ENCODE results near the gene ACAD8.
"Not testable (repeated sequence)": the region's sequence is repeated elsewhere in the genome, so short reads cannot be mapped to it uniquely, and the experiment has no call there.

ACAD8 gene

DNA sequence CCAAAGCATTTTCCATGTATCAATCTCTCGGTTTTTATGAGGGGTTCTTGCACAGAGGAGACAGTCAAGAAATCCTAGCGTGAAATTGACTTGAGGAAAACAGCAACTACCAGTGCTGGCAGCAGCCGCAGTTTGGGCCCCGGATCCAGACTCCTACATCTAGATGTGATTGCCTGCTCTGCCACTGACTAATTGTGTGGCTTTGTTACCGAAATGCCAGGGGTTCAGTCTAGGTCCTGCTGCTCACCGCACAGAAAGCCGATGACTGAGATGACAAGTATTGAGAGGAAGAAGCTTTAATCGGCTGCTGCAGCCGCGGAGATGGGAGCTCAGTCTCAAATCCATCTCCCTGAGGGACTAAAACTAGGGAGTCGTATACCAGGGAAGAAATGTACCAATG lies 14.6 kb downstream of the ACAD8 start:
- DNase-seq, result no peak

DNA sequence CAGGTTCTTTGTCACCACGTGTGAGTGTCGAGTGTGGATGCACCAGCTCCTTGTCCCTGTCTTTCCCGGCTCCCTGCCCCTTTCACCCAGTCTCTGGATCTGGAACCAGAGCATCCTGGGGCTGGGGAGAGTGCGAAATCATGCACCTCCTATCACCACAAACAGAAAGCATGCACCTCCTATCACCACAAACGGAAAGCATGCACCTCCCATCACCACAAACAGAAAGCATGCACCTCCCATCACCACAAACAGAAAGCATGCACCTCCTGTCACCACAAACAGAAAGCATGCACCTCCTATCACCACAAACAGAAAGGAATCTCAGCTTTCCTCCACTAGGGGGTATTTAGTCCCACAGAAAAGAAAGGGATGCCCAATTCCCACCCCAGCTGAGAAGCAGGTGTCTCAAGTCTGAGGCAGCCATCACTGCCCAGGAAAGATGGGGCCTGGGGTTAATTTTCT lies 16.9 kb downstream of the ACAD8 start:
- DNase-seq, result peak; percentile 42 to 67

DNA sequence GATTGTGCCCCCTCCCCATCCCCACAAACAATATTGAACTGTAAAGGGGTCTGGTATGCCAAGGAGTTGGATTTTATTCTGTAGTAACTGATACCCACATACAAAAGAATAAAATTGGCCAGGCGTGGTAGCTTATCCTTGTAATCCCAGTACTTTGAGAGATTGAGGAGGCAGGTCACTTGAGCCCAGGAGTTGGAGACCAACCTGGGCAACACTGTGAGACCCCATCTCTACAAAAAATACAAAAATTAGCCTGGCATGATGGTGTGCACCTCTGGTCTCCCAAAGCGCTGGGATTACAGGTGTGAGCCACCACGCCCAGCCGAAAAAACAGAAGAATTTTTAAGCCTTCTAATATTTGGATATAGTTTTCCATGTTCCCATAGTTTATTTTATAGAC lies 18.6 kb downstream of the ACAD8 start:
- no peak for DNase-seq

DNA sequence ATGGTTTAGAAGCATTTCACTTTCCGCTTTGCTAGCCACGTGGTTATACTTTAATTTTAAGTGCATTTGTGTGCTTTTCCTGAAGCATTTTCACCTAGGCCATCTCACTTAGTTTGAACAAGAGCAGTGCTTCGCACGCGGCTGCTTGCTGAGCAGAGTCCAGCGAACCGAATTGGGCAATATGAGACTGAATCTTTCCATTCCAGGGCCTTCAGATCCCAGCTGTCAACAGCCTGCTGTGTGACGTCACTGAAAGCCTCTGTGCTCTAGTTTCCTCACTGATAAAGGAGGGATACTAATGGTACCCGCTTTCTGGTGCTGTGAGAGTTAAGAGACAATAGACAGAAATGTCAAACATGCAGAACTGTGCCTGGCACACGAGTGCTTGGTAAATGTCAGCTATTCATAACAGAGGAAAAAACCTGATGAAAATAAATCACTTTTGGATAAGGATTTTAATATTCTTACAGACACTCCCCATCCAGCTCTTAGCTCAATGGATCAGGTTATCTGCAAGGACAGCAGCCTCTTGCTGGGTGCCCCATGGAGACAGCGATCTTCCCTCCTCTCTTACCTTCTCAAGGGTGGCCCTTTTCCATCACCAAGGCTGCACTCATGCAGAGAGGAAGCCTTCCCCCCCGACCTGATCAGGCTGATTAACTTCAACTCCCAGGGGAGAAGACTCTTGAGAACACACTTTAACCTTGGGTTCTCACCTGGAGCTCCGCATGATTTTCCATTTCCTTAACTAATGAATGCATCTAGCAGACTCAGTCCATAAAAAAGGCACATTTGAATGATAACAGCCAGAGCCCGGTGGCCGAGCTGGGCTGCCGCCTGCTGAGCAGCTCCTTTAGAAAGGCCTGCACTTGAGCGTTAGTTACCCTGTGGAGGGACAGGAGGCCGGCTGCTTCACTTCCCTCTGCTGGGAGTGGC lies 19.3 kb downstream of the ACAD8 start:
- DNase-seq, result peak in 1 of 2 experiments; percentile 18

DNA sequence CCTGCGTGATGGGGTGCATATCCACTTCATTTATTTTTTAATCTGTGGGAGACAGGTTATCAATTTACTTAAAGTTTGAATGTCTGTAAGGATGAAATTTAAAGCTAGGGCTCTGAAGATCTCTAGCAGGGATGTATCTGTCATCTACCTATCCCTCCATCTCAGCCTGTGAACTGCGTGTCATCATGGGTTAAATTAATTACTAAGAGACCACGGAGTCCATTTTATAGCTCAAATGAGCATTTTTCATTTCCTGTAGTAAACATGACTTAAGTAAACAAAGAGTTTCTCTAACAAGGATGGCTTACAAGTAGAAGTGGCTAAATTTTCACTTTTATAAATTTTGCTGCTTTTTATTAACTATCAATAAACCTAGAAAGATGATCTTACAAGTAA lies 19.9 kb downstream of the ACAD8 start:
- no peak for DNase-seq

DNA sequence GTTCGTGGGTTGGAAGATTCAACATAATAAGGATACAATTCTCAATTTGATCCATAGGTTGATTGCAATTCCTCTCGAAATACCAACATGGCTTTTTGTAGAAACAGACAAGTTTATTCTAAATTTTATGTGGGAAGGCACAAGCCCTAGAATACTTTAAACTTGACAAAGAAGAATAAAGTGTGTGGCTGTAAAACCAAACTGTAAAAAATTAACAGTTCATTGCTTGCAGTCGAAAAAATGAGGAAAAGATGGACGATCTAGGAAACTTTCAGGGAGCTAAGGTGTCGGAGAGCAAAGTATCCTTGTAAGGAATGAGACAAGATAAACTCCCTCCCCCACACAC lies 21.8 kb downstream of the ACAD8 start:
- no peak for DNase-seq

DNA sequence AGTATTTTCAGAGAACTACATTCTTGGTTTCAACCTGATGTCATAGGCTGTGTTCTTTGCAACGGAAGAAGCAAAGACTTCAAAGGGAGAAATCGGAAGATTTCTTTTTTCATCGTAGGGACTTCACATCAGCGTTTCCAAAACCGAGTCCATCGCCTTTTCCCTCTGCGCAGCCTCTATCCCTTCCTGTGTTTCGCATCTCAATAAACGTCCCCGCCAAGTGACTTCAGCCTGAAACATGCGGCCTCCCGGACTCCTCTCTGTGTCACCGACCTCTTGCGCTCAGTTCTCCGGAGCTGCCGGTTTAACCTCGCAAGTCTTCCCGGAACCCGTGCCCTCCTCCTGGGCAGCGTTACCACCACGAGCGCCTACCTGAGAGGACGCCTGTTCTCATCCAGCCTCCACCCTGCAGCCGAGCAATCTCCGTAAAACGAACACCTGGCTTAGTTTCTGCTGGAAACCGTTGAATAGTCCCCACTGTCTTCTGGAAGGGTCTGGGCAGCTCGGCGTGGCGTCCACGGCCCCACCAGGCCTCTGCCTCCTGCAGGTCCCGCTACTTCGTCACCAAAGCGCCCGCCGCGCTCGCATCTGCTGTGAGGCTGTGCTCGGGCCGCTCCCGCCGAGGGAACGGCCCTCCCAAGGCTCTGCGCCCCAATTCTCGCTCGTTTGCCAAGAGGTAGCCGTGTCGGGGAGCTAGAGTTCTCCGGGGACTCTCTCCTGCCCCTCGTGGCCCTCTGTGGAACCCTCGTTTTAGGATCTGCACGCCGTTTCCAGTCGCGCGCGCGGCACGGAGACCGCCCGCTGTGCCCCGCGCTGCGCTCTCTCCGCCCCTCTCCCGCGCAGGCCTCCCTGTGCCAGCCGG lies 22.4 kb downstream of the ACAD8 start, which contains the start of gene GLB1L3:
Gene GLB1L3 (plus strand): TSS at position 846 of the 862 bp plus-strand sequence. CDS start 362 bp downstream, outside the sequence.
- DNase-seq, result peak; percentile 47 to 68

DNA sequence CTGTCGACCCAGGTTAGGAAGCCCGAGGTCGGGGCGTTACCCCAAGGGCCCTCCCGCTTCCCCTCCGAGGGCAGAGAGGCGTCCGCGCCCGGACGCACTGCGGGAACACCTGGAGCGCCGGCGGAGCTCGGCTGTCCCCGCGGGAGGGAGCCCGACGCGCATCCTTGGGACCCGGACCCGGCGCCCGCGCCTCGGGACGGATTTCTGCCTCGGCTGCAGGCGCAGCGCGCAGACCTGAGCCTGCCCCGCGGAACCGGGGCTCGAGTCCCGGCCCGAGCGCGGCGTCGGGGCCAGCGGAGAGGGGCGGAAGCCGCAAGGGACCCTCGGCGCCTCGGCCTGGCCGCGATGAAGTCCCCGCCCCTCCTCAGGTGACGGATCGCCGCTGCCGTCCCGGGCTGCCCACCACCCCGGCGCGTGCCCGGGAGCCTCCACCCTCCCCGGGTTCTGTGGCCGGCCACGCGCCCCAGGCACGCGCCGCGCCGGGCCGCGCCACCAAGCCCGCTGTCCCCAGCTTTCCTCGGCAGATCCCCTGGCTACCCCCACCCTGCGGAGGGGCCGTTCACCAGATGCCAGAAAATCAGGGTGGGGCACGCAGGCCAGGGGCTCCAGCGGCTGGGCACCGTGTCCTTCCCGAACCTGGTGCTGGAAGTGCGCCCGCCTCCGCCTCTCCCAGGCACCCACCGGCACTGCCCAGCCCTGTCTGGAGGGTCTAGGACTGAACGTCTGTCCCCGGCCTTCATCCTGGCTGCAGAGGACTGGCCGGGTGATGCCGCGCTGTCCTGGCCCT lies 23.2 kb downstream of the ACAD8 start:
- DNase-seq, result peak in 1 of 2 experiments; percentile 38

DNA sequence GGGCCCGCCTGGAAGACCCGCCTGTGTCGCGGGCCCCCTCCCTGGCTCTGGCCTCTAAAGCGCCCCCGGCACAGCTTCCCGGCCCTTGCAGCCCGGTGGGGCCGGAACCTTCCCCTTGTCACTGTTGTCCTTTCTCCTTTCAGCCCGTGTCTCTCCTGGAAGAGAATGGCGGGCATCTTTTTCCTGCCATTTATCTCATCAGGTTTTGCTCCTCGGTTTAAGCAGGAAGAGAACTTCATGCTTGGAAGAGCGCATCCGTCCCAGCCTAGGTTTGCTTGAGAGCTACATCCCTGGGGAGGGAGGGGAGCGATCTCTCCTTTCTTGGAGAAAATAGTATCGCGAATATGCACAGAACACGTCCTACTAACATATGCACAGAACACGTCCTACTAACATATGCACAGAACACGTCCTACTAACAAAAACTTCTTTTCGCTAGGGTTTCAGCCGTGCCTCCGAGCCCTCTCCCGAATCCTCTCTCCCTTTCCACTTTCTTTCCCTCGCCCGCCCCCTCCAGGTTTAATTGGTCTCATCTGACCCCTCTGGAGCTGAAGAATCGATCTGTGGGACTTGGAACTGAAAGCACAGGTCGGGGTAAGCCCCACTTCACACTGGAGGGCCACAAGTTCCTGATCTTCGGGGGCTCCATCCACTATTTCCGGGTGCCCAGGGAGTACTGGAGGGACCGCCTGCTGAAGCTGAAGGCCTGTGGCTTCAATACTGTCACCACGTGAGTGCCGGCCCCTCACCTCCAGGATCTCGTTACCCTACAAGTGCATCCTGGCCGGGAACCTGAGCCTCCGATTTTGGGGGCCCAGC lies 24.0 kb downstream of the ACAD8 start:
- no peak for DNase-seq

DNA sequence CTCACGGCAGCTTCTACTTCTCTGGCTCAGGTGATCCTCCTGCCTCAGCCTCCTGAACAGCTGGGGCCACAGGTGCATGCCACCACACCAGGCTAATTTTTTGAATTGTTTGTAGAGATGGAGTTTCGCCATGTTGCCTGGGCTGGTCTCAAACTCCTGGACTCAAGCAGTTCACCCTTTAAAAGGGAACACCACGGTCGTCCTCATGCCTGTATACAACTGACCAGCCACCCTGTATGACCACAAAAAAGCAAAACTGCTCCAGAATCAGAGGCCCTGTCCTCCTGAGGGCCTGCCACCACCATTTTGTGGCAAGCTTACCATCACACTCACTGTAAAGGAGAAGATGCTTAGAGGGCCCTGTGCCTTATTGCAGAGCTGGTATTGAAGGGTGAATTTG lies 25.0 kb downstream of the ACAD8 start:
- no peak for DNase-seq

DNA sequence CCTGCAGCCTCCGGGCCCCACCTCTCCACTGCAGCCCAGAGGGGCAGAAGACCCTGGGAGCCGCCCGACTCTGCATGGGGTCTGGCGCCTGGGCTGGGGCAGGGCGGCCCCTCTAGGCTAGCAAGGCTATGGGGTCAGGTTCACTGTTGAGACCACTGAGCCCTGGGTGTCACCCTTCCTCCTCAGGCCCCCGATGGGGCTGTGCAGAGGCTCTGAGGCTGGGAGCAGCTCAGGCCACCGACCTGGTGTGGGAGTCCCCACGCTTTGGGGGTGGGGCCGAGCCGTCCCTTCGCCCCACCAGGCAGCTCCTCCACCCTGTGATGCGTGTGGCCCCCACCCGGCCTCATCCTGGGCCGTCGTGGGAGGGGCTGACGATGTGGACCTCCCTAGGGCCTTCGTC lies 28.3 kb downstream of the ACAD8 start:
- not testable (repeated sequence) for DNase-seq

DNA sequence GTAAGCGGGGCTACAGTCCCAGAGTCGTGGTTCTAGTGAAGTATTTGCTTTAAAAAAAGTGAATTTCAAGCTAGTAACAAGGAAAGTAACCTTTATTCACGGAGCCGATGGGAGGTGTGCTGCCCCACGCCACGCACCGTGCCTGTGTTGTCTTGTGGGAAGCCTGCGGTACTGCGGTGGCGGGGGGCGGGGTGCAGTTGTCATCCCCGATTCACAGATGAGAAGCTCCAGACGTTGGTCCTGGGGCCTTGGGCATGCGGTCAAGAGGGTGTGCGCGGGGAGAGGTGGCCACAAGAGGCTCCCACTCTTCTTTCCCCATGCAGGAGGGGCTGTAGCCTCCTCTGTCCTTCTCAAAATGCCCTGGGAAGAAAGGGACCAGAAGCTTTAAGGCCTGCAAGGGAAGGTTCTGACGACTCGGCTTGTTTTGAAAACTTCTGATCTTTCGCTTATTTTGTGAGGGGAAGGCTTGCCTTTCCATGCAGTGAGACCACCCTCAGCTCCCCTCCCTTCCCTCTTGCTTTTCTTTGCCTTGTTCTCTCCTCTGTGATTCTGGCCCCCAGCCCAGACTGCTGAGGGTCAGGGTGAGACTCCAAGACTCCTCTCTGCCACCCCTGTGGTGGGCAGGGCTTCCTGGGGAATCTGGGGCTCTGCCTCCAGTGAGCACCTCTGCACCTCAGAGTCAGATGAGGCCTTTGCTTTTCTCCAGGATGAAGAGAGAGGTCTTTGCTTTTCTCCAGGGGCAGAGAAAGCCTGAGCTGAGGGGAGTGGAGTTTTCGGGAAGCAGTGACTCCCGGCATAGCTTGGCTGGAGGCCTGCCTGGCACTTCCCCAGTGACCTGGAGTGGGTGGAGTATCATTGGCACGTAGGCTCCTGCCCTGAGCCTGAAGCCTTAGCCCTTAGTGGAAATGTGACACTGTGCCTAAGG lies 29.0 kb downstream of the ACAD8 start:
- DNase-seq, result no peak

DNA sequence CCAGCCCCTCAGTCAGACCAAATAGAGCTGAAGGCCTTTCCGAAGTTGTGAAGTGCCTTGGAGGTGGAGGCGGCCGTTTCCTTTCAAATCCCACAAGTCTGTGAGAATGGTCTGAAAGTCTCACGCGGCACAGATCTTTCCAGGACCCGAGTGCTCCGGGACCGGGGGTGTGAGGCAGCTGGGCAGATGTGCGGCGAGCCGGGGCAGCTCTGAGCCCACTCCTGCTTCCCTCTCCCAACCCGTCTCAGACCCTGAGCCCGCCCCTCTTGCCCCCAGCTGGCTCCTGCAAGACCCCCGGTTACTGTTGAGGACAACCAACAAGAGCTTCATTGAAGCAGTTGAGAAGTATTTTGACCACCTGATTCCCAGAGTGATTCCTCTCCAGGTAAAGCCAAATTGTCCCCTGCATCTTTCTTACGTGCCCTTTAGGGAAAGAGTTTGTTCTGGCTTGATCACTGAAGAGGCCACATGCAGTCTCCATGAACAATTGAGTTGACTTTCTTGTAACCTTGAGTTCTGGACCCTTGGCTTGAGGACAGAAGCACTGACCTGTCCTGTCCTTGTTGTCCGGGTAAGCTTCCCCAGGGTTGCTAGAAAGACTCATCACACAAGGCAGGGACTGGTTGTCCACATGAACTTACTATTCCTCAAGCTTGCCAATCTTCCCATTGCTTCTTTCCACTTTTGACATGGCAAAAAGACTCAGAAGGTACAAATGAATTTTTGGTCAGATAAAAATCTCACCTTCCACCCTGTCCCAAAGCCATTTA lies 30.3 kb downstream of the ACAD8 start:
- DNase-seq, result no peak

DNA sequence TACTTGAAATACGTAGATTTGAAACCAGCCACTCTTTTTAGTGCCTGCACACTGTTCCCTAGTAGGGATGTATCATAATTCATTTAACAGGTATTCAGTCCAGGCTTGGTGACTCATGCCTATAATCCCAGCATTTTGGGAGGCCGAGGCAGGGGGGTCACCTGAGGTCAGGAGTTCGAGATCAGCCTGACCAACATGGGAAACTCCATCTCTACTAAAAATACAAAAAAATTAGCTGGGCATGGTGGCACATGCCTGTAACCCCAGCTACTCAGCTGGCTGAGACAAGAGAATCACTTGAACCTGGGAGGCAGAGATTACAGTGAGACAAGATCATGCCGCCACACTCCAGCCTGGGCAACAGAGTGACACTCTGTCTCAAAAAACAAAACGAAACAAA lies 31.0 kb downstream of the ACAD8 start:
- not testable (repeated sequence) for DNase-seq

DNA sequence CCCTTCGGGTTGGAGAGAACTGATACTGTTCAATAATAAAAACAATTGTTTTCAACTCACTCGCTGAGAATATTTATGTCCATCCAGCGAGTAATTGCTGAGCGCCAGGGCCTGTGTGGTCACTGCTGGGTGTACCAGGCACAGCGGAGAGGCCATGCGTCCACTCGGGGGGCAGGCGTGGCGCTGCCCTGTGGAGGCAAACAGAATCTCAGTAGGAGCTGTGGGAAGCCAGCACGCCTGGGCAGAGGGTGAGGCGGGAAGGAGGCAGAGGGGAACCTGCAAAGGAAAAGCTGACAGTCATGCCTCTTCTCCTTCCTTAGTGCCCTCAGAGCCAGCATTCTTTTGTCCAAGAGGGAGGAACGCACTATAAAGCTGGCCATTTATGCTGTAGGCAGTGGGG lies 34.2 kb downstream of the ACAD8 start:
- DNase-seq, result no peak

DNA sequence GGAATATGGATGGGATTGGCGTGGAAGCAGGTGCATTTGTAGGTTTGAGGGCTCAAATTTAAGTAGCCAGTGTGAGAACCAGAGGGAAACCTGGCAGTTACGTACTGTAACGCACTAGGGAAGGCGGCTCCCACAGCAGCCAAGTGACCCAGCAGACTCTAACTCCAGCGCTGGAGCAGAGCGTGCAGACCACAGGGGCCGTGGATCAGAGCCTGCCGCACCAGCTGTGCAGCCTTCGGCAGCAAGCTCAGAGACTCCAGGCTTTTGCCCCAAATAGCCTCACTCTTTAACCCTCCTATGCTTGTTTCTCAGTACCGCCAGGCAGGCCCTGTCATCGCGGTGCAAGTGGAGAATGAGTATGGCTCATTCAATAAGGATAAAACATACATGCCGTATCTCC lies 35.1 kb downstream of the ACAD8 start:
- DNase-seq, result no peak

DNA sequence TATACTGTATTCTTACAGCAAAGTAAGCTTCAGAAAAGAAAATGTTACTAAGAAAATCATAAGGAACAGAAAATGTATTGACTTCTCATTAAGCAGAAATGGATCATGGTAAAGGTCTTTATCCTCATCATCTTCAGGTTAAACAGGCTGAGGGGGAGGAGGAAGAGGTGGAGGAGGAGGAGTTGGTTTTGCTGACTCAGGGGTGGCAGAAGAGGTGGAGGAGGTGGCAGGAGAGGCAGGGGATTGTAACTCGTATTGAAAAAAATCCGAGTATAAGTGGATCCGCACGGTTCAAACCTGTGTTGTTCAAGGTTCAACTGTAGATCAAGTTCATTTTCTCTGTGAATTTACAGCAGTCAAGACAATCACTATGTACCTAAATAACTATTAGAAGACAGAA lies 35.8 kb downstream of the ACAD8 start:
- no peak for DNase-seq

DNA sequence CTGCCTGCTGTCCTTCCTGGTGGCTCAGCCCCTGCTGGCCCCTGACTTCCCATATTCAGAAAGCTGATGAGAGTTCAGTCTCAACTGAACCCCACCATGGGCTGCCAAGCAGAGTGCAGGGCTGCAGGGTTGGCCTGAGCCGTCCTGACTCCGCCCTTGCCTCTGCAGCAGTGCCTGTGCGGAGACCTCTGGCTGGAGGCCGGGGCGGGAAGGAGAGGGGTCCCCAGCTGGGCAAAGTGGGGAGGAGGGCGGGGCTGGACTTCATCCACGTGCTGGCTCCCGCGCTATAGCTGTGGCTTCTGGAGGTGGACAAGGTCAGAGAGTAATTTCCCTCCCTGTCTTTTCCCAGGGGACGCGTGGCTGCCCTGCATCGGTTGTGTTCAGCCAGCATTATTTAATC lies 36.4 kb downstream of the ACAD8 start:
- DNase-seq, result no peak

DNA sequence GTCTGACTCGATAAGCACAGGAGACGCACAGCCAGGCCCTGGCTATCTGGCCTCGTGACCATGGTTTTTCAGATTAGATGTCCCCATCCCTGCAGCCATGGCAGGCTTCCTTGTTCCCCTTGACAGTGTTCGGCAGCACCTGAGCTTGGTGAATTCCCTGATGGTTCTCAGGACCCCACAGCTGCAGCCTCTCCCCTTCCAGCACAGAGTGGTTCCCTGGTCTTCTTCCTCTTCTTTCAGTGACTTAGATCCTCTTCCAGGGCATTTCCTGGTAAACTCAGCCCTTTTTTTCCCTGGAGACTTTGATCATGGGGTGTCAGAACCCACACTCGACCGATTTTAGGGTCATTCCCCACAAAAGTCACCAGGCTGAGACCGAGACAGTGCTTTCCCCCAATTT lies 37.3 kb downstream of the ACAD8 start:
- no peak for DNase-seq

DNA sequence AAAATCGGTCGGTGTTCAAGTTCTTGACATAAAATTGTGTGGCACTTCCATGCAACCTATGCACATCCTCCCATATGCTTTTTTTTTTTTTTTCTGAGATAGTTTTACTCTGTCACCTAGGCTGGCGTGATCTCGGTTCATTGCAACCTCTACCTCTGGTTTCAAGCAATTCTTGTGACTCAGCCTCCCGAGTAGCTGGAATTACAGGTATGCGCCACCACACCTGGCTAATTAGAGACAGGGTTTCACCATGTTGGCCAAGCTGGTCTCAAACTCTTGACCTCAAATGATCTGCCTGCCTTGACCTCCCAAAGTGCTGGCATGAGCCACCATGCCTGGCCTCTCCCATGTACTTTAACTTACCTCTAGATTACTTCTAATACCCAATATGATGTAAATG lies 37.8 kb downstream of the ACAD8 start:
- no peak for DNase-seq

Measured in NCI-H2081 (cell line).